A549 treated with CpdA at 1 μM for 4 hours (cell line): ENCODE results near the gene SSX2IP. TPM values are rescaled to one million over a fixed set of nuclear protein-coding genes. Genes with fewer than 3 reads are reported as not detected.

ENCODE experiments used
- total RNA-seq: library from RNA; stranded (reverse); fragments of 200-300 nt; extraction: Qiagen RNA extraction; gene quantifications from 5 replicates; pipeline ENCODE4 v1.2.3, GENCODE V29; 2022; ENCODE audit warnings: low read depth

SSX2IP gene, protein sequence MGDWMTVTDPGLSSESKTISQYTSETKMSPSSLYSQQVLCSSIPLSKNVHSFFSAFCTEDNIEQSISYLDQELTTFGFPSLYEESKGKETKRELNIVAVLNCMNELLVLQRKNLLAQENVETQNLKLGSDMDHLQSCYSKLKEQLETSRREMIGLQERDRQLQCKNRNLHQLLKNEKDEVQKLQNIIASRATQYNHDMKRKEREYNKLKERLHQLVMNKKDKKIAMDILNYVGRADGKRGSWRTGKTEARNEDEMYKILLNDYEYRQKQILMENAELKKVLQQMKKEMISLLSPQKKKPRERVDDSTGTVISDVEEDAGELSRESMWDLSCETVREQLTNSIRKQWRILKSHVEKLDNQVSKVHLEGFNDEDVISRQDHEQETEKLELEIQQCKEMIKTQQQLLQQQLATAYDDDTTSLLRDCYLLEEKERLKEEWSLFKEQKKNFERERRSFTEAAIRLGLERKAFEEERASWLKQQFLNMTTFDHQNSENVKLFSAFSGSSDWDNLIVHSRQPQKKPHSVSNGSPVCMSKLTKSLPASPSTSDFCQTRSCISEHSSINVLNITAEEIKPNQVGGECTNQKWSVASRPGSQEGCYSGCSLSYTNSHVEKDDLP
- 11.1 to 14.5 TPM (median 12.6 TPM) in 5 replicates for total RNA-seq

DNA sequence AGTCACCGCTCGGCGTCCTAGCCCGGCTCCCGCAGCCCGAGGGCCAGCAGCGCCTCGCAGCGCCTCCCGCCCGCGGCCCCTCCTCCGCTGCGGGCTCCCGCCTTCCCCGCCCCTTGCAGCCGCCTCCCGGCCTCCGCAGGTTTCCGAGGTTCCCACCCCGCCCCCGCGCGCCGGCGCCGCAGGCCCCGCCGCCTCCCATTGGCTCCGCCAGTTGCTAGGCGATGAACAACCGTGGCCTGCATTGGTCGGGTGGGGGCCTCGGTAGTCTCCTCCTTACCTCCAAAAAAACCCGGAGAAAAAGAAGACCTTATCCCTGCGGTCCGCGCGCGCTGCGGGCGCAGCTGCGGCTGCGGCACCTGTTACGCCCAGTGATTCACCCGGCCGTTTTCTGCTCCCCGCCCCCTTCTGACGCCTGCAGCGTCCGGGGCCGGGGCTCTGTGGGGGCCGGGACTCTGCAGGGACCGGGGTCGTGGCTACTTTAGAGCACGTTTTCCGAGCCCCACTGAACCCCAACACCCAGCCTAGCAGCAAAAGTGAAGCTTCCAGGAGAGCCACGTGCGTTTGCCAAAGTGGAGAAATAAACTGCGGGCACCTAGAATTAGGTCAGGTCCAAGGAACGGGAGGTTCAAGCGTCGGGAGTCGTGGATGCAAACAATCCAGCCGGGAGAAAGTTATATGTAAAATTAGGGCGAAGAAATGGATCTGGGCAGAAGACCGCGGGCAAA is at the start of gene SSX2IP:
TSS of gene SSX2IP (minus strand) at position 65 of the 725 bp plus-strand sequence. CDS start 19,242 bp downstream, outside the sequence.

Other genes starting within 250 kb of the SSX2IP start
- 28.8 to 32.1 TPM (median 31.5 TPM) in 5 replicates for gene RPF1, start 211.2 kb downstream of the SSX2IP start, total RNA-seq
- gene SPATA1, start 184.1 kb downstream of the SSX2IP start, total RNA-seq: 0.47 to 1.3 TPM (median 0.72 TPM) in 5 replicates
- 173 to 199 TPM (median 177 TPM) in 5 replicates for gene GNG5, start 183.9 kb downstream of the SSX2IP start, total RNA-seq
- 5.1 to 6.3 TPM (median 5.8 TPM) in 5 replicates for gene CTBS, start 116.0 kb downstream of the SSX2IP start, total RNA-seq
- 0.12 to 0.33 TPM (median 0.21 TPM) in 5 replicates for gene LPAR3, start 202.7 kb upstream of the SSX2IP start, total RNA-seq